GM23338 (cell line): ENCODE results near the gene PRR36. TPM values are rescaled to one million over a fixed set of nuclear protein-coding genes. Genes with fewer than 3 reads are reported as not detected.
A peak's percentile ranks its signal among the peaks of the same experiment; 100 is the strongest.

ENCODE experiments used
- ATAC-seq: fragments of 200-7000 bp; cut with Tn5 transposase; 3 replicates; pipeline ENCODE4 v1.9.1; 2020
- DNase-seq: peaks from one replicate; pipeline ENCODE4 v3.0.0-alpha.2; 2015; ENCODE audit warnings: low spot score
- H2AFZ ChIP-seq: fragments of 200-600 bp; sonication (generic); 2 replicates; pipeline ENCODE4 v1.8.0; 2016; ENCODE audit warnings: antibody characterized with exemption, mild to moderate bottlenecking, moderate library complexity
- H3F3A ChIP-seq: fragments of 200-600 bp; sonication (generic); replicated peaks from 2 replicates; pipeline ENCODE4 v1.8.0; 2017; ENCODE audit warnings: antibody characterized with exemption, mixed run types, low read depth
- H3K27ac ChIP-seq: fragments of 200-600 bp; sonication (generic); 2 replicates; pipeline ENCODE4 v1.6.1; 2016; ENCODE audit warnings: low read depth
- H3K27me3 ChIP-seq: fragments of 200-600 bp; sonication (generic); 2 replicates; pipeline ENCODE4 v1.8.0; 2016; ENCODE audit warnings: mild to moderate bottlenecking, mixed run types, moderate library complexity; ENCODE audit not compliant: insufficient read depth
- H3K36me3 ChIP-seq: fragments of 200-600 bp; sonication (generic); 2 replicates; pipeline ENCODE4 v1.8.0; 2016; ENCODE audit warnings: mild to moderate bottlenecking; ENCODE audit not compliant: insufficient read depth
- H3K4me1 ChIP-seq: fragments of 200-600 bp; sonication (generic); 2 replicates; pipeline ENCODE4 v1.8.0; 2016; ENCODE audit warnings: mild to moderate bottlenecking, moderate library complexity; ENCODE audit not compliant: insufficient read depth
- H3K4me2 ChIP-seq: fragments of 200-600 bp; sonication (generic); 2 replicates; pipeline ENCODE4 v1.7.1; 2017; ENCODE audit warnings: mixed run types
- H3K4me3 ChIP-seq: fragments of 200-600 bp; sonication (generic); 2 replicates; pipeline ENCODE4 v1.6.1; 2016; ENCODE audit warnings: mixed run types
- H3K79me2 ChIP-seq: fragments of 200-600 bp; sonication (generic); replicated peaks from 2 replicates; pipeline ENCODE4 v1.8.0; 2017; ENCODE audit warnings: mild to moderate bottlenecking; ENCODE audit not compliant: insufficient read depth
- H3K9me2 ChIP-seq: fragments of 200-600 bp; sonication (generic); 2 replicates; pipeline ENCODE4 v1.8.0; 2017; ENCODE audit not compliant: insufficient read depth
- H4K20me1 ChIP-seq: fragments of 200-600 bp; sonication (generic); replicated peaks from 2 replicates; pipeline ENCODE4 v1.8.0; 2017; ENCODE audit warnings: mild to moderate bottlenecking; ENCODE audit not compliant: insufficient read depth
- H3K27ac Mint-ChIP-seq: 2 replicates; pipeline ENCODE4 v1.8.0; 2020; ENCODE audit warnings: inconsistent platforms, mild to moderate bottlenecking, moderate library complexity, mixed read lengths
- H3K27me3 Mint-ChIP-seq: 3 replicates; pipeline ENCODE4 v1.8.0; 2022; ENCODE audit warnings: low read depth, mild to moderate bottlenecking, moderate library complexity, mixed read lengths, inconsistent platforms; ENCODE audit not compliant: insufficient read depth, poor library complexity
- H3K36me3 Mint-ChIP-seq: 3 replicates; pipeline ENCODE4 v1.8.0; 2021; ENCODE audit warnings: low read depth, mild to moderate bottlenecking, inconsistent platforms, moderate library complexity, mixed read lengths
- H3K4me1 Mint-ChIP-seq: 3 replicates; pipeline ENCODE4 v1.8.0; 2020; ENCODE audit warnings: mild to moderate bottlenecking, inconsistent platforms, mixed read lengths
- H3K4me3 Mint-ChIP-seq: 3 replicates; pipeline ENCODE4 v1.8.0; 2021; ENCODE audit warnings: moderate library complexity, mild to moderate bottlenecking, inconsistent platforms, mixed read lengths
- H3K9me3 Mint-ChIP-seq: 3 replicates; pipeline ENCODE4 v1.8.0; 2020; ENCODE audit warnings: moderate library complexity, mild to moderate bottlenecking, inconsistent platforms, mixed read lengths
- CTCF ChIP-seq, 2 experiments: fragments of 200-600 bp in 1 of 2; sonication (generic) in 1 of 2; conservative IDR thresholded peaks; 2 replicates each; pipeline versions ENCODE4 v1.5.1 to v1.6.1; 2016 to 2017; ENCODE audit warnings: antibody characterized with exemption in 2 of 2, low read depth in 2 of 2, mild to moderate bottlenecking in 2 of 2, moderate library complexity in 1 of 2
- EZH2 ChIP-seq: fragments of 200-600 bp; sonication (generic); IDR thresholded peaks from one replicate; pipeline ENCODE4 v1.8.0; 2017; ENCODE audit warnings: antibody characterized with exemption, mild to moderate bottlenecking, low read depth; ENCODE audit not compliant: unreplicated experiment
- JUNB ChIP-seq: IDR thresholded peaks from one replicate; pipeline ENCODE4 v1.6.1; 2016; ENCODE audit warnings: antibody characterized with exemption; ENCODE audit not compliant: unreplicated experiment
- NANOG ChIP-seq: IDR thresholded peaks from 2 replicates; pipeline ENCODE4 v1.6.1; 2016; ENCODE audit warnings: antibody characterized with exemption, borderline replicate concordance
- ZNF114 ChIP-seq: fragments of 250-450 bp; sonication (Bioruptor Pico); IDR thresholded peaks from 2 replicates; pipeline ENCODE4 v1.5.0; 2020; ENCODE audit warnings: mild to moderate bottlenecking, moderate library complexity
- ZNF331 ChIP-seq: fragments of 250-450 bp; sonication (Bioruptor Pico); IDR thresholded peaks from 2 replicates; pipeline ENCODE4 v1.5.0; 2020; ENCODE audit warnings: low read depth, mild to moderate bottlenecking, moderate library complexity
- polyA plus RNA-seq: library from polyadenylated mRNA; unstranded; fragments of >200 nt; fragmentation: Nextera tagmentation; extraction: Ambion mirVana; gene quantifications from 2 replicates; pipeline ENCODE4 v1.2.1, GENCODE V29; 2016
- total RNA-seq: library from RNA; depleted of rRNA; stranded (reverse); fragments of >200 nt; shearing (Covaris generic); gene quantifications from 2 replicates; pipeline ENCODE4 v1.2.3, GENCODE V29; 2014
- TF ChIP-seq, protein P1 (sequence below): fragments of 250-450 bp; sonication (Bioruptor Pico); IDR thresholded peaks from 2 replicates; pipeline ENCODE4 v1.5.0; 2020; ENCODE audit warnings: mild to moderate bottlenecking, moderate library complexity
- TF ChIP-seq, protein P2 (sequence below): IDR thresholded peaks from one replicate; pipeline ENCODE4 v1.6.1; 2018; ENCODE audit warnings: antibody characterized with exemption; ENCODE audit not compliant: unreplicated experiment

The PRR36 gene
- total and polyA plus RNA-seq, 2 experiments from 2014 or later, result 17.6 to 17.9 TPM

GRCh38 chr19:7908742-7909461 lies 34.7 kb upstream of the PRR36 start:
- no peak overlapping the region for H3K4me3 Mint-ChIP-seq
- Histone ChIP-seq H3K79me2 (peaks cover 32% of the 10 kb centered on the region), H3K9me2 (no peaks in the 10 kb centered on the region), H3F3A (0 out of 2 replicates have a peak, but pooled peaks cover 3% of the 10 kb centered on the region), H3K27ac (no peak overlapping the region), H2AFZ (no peak overlapping the region), H3K27me3 (peaks cover 3% of the 10 kb centered on the region; the same call in 1 of the 2 replicates), H3K4me3 (no peak overlapping the region), H4K20me1 (peaks cover 5% of the 10 kb centered on the region), H3K36me3 (no peaks in the 10 kb centered on the region; the same call in 1 of the 2 replicates), H3K4me2 (no peak overlapping the region), H3K4me1 (peaks cover 8% of the 10 kb centered on the region)
- DNase-seq, result peak; percentile 44
- TF ChIP-seq CTCF (conservative IDR thresholded peaks at IDR 0.05; ENCODE audit: low read depth in 2 of 2), result peak in 1 of 2 experiments; percentile 52; a peak in 3 of 4 replicates
- no peak for TF ChIP-seq EZH2
- H3K4me1 Mint-ChIP-seq, result peaks cover 12% of the 10 kb centered on the region
- no peaks in the 10 kb centered on the region; the same call in 2 of the 3 replicates for H3K9me3 Mint-ChIP-seq
- peaks cover 21% of the 10 kb centered on the region for H3K36me3 Mint-ChIP-seq
- H3K27ac Mint-ChIP-seq, result no peak overlapping the region
- ATAC-seq, result peak; percentile 49
- peaks cover 21% of the 10 kb centered on the region for H3K27me3 Mint-ChIP-seq

DNA sequence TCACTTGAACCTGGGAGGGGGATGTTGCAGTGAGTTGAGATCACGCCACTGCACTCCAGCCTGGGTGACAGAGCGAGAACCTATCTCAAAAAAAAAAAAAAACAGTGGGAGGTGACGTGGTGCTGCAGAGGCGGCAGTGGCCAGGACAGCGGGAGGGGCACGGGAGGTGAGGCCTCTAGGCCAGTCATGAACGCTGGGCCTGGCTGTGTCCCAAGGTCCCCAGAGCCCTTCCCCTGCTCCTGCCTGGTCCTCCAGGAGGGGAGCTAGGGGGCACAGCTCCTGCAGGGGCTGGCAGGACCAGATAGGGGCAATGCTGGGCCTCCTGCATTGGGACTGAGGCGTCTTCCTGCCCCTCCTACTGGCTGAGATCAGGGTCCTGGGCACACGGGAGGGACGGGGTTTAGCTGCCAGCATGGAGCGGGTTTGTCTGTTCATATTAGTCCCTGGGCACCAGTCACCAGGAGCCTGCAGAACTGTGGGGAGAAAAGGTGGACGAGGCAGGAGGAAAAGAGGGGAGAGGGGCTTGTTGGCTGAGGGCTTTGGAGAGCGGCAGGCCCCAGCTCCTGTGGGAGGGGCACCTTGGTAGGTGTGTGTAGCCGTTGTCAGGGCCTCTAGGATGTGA lies 34.0 kb upstream of the PRR36 start:
- DNase-seq (peak; percentile 46), ATAC-seq (peak; percentile 6; the same call in 2 of the 3 replicates)
- Histone ChIP-seq H3K27me3 (no peaks in the 10 kb centered on the region), H3K9me2 (no peaks in the 10 kb centered on the region), H4K20me1 (peaks cover 5% of the 10 kb centered on the region), H3K36me3 (no peaks in the 10 kb centered on the region; the same call in 1 of the 2 replicates), H2AFZ (no peak overlapping the region), H3K4me3 (no peak overlapping the region), H3K4me1 (peaks cover 8% of the 10 kb centered on the region), H3K79me2 (peaks cover 32% of the 10 kb centered on the region), H3F3A (peaks cover 3% of the 10 kb centered on the region; the same call in 1 of the 2 replicates), H3K4me2 (no peak overlapping the region), H3K27ac (no peak overlapping the region)
- no peak overlapping the region for H3K4me3 Mint-ChIP-seq
- peaks cover 12% of the 10 kb centered on the region for H3K4me1 Mint-ChIP-seq
- peaks cover 24% of the 10 kb centered on the region for H3K36me3 Mint-ChIP-seq
- H3K9me3 Mint-ChIP-seq, result peaks cover 4% of the 10 kb centered on the region; the same call in 1 of the 3 replicates
- peaks cover 24% of the 10 kb centered on the region for H3K27me3 Mint-ChIP-seq
- H3K27ac Mint-ChIP-seq, result no peak overlapping the region
- TF ChIP-seq ZNF114, result no peak
- no peak for TF ChIP-seq ZNF331 (CRISPR knock-in tag)
- no peak for TF ChIP-seq JUNB
- TF ChIP-seq EZH2, result no peak
- TF ChIP-seq, protein P1, sequence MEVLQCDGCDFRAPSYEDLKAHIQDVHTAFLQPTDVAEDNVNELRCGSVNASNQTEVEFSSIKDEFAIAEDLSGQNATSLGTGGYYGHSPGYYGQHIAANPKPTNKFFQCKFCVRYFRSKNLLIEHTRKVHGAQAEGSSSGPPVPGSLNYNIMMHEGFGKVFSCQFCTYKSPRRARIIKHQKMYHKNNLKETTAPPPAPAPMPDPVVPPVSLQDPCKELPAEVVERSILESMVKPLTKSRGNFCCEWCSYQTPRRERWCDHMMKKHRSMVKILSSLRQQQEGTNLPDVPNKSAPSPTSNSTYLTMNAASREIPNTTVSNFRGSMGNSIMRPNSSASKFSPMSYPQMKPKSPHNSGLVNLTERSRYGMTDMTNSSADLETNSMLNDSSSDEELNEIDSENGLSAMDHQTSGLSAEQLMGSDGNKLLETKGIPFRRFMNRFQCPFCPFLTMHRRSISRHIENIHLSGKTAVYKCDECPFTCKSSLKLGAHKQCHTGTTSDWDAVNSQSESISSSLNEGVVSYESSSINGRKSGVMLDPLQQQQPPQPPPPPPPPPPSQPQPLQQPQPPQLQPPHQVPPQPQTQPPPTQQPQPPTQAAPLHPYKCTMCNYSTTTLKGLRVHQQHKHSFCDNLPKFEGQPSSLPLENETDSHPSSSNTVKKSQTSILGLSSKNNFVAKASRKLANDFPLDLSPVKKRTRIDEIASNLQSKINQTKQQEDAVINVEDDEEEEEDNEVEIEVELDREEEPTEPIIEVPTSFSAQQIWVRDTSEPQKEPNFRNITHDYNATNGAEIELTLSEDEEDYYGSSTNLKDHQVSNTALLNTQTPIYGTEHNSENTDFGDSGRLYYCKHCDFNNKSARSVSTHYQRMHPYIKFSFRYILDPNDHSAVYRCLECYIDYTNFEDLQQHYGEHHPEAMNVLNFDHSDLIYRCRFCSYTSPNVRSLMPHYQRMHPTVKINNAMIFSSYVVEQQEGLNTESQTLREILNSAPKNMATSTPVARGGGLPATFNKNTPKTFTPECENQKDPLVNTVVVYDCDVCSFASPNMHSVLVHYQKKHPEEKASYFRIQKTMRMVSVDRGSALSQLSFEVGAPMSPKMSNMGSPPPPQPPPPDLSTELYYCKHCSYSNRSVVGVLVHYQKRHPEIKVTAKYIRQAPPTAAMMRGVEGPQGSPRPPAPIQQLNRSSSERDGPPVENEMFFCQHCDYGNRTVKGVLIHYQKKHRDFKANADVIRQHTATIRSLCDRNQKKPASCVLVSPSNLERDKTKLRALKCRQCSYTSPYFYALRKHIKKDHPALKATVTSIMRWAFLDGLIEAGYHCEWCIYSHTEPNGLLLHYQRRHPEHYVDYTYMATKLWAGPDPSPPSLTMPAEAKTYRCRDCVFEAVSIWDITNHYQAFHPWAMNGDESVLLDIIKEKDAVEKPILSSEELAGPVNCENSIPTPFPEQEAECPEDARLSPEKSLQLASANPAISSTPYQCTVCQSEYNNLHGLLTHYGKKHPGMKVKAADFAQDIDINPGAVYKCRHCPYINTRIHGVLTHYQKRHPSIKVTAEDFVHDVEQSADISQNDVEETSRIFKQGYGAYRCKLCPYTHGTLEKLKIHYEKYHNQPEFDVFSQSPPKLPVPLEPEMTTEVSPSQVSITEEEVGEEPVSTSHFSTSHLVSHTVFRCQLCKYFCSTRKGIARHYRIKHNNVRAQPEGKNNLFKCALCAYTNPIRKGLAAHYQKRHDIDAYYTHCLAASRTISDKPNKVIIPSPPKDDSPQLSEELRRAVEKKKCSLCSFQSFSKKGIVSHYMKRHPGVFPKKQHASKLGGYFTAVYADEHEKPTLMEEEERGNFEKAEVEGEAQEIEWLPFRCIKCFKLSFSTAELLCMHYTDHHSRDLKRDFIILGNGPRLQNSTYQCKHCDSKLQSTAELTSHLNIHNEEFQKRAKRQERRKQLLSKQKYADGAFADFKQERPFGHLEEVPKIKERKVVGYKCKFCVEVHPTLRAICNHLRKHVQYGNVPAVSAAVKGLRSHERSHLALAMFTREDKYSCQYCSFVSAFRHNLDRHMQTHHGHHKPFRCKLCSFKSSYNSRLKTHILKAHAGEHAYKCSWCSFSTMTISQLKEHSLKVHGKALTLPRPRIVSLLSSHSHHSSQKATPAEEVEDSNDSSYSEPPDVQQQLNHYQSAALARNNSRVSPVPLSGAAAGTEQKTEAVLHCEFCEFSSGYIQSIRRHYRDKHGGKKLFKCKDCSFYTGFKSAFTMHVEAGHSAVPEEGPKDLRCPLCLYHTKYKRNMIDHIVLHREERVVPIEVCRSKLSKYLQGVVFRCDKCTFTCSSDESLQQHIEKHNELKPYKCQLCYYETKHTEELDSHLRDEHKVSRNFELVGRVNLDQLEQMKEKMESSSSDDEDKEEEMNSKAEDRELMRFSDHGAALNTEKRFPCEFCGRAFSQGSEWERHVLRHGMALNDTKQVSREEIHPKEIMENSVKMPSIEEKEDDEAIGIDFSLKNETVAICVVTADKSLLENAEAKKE (CRISPR knock-in tag), result no peak
- TF ChIP-seq, protein P2, sequence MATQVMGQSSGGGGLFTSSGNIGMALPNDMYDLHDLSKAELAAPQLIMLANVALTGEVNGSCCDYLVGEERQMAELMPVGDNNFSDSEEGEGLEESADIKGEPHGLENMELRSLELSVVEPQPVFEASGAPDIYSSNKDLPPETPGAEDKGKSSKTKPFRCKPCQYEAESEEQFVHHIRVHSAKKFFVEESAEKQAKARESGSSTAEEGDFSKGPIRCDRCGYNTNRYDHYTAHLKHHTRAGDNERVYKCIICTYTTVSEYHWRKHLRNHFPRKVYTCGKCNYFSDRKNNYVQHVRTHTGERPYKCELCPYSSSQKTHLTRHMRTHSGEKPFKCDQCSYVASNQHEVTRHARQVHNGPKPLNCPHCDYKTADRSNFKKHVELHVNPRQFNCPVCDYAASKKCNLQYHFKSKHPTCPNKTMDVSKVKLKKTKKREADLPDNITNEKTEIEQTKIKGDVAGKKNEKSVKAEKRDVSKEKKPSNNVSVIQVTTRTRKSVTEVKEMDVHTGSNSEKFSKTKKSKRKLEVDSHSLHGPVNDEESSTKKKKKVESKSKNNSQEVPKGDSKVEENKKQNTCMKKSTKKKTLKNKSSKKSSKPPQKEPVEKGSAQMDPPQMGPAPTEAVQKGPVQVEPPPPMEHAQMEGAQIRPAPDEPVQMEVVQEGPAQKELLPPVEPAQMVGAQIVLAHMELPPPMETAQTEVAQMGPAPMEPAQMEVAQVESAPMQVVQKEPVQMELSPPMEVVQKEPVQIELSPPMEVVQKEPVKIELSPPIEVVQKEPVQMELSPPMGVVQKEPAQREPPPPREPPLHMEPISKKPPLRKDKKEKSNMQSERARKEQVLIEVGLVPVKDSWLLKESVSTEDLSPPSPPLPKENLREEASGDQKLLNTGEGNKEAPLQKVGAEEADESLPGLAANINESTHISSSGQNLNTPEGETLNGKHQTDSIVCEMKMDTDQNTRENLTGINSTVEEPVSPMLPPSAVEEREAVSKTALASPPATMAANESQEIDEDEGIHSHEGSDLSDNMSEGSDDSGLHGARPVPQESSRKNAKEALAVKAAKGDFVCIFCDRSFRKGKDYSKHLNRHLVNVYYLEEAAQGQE, result no peak
- no peak for TF ChIP-seq NANOG
